HG03108 (cell line): Measurements from ENCODE around the gene SLCO4C1.

Experiments used
- ATAC-seq: cut with Tn5 transposase; IDR thresholded peaks from one replicate; pipeline ENCODE4 v1.9.1; 2021; ENCODE audit warnings: moderate library complexity; ENCODE audit not compliant: unreplicated experiment

The SLCO4C1 gene

GRCh38 chr5:102277144-102277543, 18.9 kb downstream of the SLCO4C1 start:
- no peak for ATAC-seq

- ATAC-seq: no peak
These were observed 24.3 kb downstream of the SLCO4C1 start for GRCh38 chr5:102271759-102272158.

GRCh38 chr5:102270036-102270435, 26.0 kb downstream of the SLCO4C1 start:
- ATAC-seq: no peak

DNA sequence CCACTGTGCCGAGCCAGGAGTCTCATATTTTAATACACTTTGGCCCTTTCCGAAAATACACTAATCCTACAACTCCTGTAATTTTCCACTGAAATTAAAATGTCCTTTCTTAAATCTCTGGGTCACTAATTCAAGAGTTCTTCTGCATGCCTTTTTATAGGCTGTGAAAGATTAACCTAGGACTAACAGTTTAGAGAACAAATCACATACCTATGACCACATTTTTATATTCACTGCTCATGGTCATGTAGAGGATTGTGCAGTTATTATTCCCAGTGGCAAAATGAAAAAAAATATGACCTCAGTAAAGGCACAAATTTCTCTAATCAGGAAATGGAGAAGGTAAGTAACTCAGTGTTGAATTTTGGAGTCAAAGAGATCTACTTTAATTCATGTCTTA, 33.4 kb downstream of the SLCO4C1 start:
- no peak for ATAC-seq

GRCh38 chr5:102249381-102249780, 46.7 kb downstream of the SLCO4C1 start:
- ATAC-seq: no peak

DNA sequence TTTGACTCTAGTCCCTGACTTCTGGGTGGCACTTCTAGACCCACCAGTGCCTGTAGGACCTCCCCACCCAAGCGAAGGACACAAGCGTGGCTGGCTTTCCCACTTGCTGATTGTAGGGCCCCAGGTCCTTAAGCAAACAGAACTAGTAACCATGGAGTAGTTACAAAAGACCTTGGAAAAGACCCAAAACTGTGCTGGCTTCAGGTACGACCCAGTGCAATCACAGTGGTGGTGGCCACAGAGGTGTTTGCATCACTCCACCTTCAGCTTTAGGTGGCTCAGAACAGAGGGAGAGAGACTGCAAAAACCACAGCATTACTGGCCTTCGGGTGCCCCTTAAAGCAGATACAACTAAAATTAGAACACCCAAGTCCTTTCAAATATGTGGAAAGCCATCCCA, 52.9 kb downstream of the SLCO4C1 start:
- ATAC-seq: no peak

- ATAC-seq: no peak
These were observed 54.2 kb downstream of the SLCO4C1 start for GRCh38 chr5:102241809-102242421.

DNA sequence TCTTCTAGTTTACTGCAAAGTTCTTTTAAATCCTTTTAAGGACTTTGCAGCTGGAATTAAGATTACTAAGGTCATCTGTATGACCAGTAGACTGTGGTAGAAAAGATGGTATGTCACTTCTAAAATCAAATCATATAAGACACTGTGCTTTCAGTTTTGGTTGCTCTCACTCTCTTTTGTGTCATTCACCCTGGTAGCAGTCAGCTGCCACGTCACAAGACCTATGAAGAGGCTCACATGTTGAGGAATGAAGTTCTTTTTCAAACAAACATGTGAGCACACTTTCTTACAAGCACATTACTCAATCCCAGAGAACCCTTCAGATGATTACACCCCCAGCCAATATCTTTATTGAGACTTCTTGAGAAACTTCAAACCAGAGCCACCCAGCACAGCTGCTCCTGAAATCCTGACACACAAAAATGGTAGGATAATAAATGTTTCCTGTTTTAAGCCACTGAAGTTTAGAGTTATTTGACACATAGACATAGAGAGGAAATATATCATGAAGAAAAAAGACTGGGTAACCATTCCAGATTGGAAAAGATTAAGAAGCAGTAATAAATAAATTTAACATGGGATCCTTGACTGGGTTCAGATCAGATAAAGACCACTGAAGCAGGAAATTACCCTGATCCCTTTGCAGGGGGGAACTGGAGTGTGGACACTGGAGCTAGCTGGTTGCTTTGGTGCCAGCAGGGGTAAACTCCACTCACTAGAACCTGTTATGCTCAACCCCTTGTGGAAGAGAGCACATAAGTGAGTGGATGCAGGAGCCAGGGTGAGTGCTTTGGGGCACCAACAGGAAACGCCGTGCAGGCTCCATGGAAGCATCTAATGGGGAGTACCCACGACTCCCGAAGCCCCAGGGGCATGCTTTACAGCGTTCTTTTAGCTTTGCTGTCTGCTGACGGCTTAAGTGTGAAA, 64.1 kb downstream of the SLCO4C1 start:
- ATAC-seq: no peak

GRCh38 chr5:102229685-102230084, 66.4 kb downstream of the SLCO4C1 start:
- no peak for ATAC-seq

- ATAC-seq: no peak
These were observed 69.8 kb downstream of the SLCO4C1 start for GRCh38 chr5:102226321-102226720.

DNA sequence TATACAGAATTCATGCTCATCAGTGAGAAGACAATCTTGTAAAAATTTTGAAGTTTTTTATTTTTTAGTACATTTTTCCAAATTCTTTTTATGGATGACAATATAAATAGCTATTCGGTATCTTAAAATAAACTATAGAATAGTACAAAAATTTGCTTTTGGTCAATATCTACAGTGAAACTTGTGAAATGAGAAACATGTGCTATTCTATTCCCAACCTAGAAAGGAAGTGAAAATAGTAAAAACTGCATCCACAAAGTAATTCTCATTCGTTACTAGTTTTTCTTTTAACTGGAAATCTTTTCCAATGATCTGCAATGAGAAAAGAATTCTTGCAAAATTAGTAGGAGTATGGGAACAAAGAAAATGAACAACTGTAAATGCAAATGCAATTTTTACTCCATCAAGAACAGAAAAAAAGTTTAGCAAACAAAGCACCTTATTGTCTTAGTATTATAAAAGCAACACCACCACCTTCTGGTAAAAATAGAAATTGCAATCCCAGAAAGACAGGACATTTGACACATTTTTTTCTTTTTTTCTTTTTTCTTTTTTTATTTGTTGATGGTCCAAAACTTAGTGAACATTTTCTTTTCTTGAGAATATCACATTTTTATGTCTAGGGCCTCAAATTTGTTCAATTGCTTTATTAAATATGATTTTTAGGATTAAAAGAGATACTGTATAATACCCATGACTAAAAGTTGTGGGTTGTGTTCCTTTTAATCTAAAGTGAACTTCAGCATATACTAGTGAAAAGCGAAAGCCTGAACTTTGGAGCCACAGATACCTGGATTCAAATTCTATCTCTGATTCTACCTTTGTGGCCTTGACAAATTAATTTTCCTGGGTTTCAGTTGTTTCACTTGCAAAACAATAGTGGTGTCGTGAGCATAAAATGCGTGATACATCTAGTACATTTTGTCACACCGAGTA, 72.3 kb downstream of the SLCO4C1 start:
- ATAC-seq: peak; percentile 56

DNA sequence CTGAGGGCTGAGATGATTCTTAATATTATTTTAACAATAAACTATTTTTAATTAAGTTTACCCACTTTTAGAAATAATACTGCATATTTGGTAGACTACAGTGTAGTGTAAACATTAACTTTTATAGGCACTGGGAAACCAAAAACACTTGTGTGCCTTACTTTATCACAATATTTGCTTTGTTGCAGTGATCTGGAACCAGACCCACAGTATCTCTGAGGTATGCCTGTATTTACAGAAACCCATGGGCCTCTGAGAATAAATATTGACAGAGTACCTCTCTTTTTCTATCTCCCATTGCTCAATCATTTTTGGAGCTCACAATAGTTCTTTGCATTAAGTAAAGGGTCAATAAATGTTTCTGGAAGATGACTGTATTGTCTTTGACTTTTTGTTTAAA, 73.3 kb downstream of the SLCO4C1 start:
- ATAC-seq: no peak

DNA sequence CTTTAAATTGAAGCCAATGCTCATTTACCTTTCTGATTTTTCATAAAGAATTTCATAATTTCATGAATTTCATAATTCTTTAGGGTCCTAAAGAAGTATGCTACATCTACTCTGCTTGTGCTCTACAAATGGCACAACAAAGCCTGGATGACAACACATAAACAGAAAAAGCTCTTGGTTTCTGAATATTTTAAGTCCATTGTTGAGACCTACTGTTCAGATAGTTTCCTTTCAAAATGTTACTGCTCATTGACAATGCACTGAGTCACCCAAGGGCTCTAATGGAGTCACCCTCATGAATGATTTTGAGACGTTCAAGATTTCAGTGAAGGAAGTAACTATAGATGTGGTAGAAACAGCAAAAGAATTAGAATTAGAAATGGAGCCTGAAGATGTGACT, 74.1 kb downstream of the SLCO4C1 start:
- ATAC-seq: no peak

- ATAC-seq: no peak
These were observed 77.9 kb downstream of the SLCO4C1 start for GRCh38 chr5:102218159-102218558.

DNA sequence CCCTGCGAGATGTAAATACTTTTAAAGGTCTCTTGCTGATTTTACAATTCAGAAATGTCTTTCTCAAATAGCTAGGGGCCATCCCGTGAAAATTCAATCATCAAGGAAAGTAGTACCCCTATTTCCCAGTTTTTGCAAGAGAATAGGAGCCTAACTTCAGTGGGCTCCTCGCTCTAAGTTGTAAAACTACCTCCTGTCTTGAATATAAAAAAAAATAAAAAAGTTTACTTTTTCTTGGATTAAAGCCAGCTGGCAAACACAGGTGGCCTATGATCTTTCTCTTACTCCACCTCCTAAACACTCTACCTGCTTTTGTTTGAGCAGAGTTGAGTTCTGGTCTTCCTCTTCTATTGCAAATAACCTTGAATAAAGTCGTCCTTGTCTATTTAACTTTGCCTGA, 79.4 kb downstream of the SLCO4C1 start:
- no peak for ATAC-seq

DNA sequence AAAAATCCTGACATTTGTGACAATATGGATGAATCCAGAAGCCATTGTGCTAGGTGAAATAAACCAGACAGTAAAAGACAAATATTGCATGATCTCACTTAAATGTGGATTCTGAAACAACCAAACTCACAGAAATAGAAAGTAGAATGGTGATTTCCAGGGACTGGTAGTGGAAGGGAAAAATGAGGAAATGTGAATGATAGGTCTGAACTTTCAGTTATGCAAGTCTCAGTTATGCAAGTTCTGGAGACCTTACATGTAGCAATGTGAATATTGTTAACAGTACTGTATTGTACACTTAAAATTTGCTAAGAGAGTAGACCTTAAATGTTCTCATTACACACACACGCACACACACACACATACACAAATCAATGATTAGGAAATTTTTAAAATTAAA, 84.9 kb downstream of the SLCO4C1 start:
- ATAC-seq: no peak

- no peak for ATAC-seq
These were observed 95.2 kb downstream of the SLCO4C1 start for GRCh38 chr5:102200861-102201260.

DNA sequence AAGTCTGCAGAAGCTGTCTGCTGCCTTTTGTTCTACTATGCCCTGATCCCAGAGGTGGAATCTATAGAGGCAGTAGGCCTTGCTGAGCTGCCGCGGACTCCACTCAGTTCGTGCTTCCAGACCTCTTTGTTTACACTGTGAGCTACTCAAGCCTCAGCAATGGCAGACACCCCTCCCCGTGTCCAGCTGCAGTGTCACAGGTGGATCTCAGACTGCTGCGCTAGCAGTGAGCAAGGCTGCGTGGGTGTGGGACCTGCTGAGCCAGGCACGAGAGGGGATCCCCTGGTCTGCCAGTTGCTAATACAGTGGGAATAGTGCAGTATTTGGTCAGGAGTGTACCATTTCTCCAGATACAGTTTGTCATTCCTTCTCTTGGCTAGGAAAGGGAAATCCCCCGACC, 99.6 kb downstream of the SLCO4C1 start:
- no peak for ATAC-seq
